PFSK-1 (cell line): ENCODE data around the gene FER1L5.

ENCODE experiments used
- FOXP2 ChIP-seq: optimal IDR thresholded peaks from 2 replicates; pipeline ENCODE3; 2011; ENCODE audit warnings: borderline replicate concordance, control low read depth, inconsistent platforms; ENCODE audit not compliant: insufficient read depth; ENCODE audit errors: extremely low read length, extremely low read depth
- POLR2AphosphoS5 ChIP-seq: IDR thresholded peaks from 2 replicates; pipeline ENCODE4 v1.6.1; 2012; ENCODE audit warnings: low read depth, mild to moderate bottlenecking, control low read depth, low read length, moderate library complexity
- REST ChIP-seq, 2 experiments: IDR thresholded peaks; 2 replicates each; pipeline versions ENCODE4 v1.6.1 to v1.8.0; 2011 to 2012; ENCODE audit warnings: low read depth in 2 of 2, low read length in 2 of 2, control low read depth in 1 of 2, inconsistent platforms in 1 of 2, mild to moderate bottlenecking in 1 of 2, moderate library complexity in 1 of 2; ENCODE audit not compliant: insufficient read depth in 1 of 2
- SIN3A ChIP-seq: IDR thresholded peaks from 2 replicates; pipeline ENCODE4 v1.6.1; 2012; ENCODE audit warnings: mild to moderate bottlenecking, low read length, moderate library complexity, borderline replicate concordance; ENCODE audit not compliant: insufficient read depth
- TAF1 ChIP-seq: IDR thresholded peaks from 2 replicates; pipeline ENCODE4 v1.6.1; 2012; ENCODE audit warnings: low read length, control low read depth, borderline replicate concordance; ENCODE audit not compliant: insufficient read depth

DNA sequence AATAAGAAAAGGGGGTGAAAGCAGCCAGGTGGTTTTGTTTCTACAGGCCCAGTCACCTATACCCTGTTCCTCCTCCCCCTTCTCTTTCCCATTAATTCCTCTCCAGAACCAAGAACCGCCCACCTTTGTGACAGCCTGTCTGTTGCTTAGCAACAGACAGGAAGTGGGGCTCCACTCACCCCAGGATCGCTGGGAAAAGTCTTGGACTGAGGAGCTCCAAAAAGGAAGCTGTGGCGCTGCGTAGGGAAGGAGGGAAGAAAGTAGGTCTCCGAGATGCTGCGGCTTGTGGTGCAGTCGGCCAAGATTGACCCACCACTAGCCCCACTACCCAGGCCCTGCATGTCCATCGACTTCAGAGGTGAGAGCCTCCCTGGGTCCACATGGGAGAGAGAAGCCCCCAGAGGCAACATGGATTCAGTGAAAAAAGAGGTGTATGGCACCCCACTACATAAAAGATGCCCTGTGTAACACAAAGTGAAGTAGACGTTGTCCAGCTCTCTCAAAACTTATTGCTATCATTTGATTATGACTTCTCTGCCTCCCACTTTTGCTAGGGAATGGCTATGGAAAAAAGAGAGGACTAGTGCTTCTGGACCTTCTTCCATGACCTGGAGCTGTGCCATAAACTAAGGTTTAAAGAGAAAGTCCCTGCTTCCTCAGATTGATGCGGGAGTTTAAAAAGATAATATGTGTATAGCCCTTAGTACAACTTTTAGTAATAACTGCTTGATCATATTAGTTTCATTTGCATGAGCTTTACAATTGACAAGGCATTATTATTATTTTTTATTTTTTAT, at the start of gene FER1L5:
- TF ChIP-seq REST (IDR thresholded peaks at IDR 0.05; ENCODE audit: insufficient read depth in 1 of 2, low read depth in 2 of 2, low read length in 2 of 2) (no peak), POLR2AphosphoS5 (no peak), TAF1 (no peak), SIN3A (no peak), FOXP2 (no peak)
